Heart left ventricle (tissue), 13 donors: ENCODE results near the gene NPAS2.

Experiments used
- CTCF ChIP-seq, 12 donors: fragments of 200-600 bp; sonication (generic) in 4 of 12; IDR thresholded peaks; one replicate each; pipeline versions ENCODE4 v1.5.0 to v1.8.0; 2018 to 2022; ENCODE audit warnings: antibody characterized with exemption in 12 of 12, mild to moderate bottlenecking in 5 of 12
- POLR2A ChIP-seq, 2 donors: fragments of 450-650 bp; IDR thresholded peaks; one replicate each; pipeline ENCODE4 v1.6.1; 2017; ENCODE audit warnings: antibody characterized with exemption in 2 of 2, mild to moderate bottlenecking in 2 of 2, moderate library complexity in 2 of 2
- donor health status: ischemic (EF 13 %, LVEDD 7.1; RV severe dilation, severe dysfunction).
- donor health status: DM: no; HTN: yes; CAD: no.
- donor health status: DM: no; HTN: no; CAD: no.
- donor health status: ischemic (EF 25% LVEDD 6.9; RV normal size, moderate dysfunction).
- donor health status: ischemic (EF 25% LVEDD 5.7; RV mildly dilated, moderate dysfunction).
- donor health status: ischemic (EF 35%, LVEDD 5.7; RV mildly dilated, moderate dysfunction).
- donor health status: nonischemic (EF 11% LVEDD 7.7; RV severe dilation, severe dysfunction).
- donor health status: DM: yes; HTN: yes; CAD: no.
- donor health status: PGD.
- donor health status: ischemic (EF 29% LVEDD 5.4; RV normal size, mild dysfunction).
- donor health status: nonischemic (EF 23%, LVEDD 6.1; RV moderate dilation, normal function).

- TF ChIP-seq POLR2A (IDR thresholded peaks at IDR 0.05), result no peak
- TF ChIP-seq CTCF (IDR thresholded peaks at IDR 0.05), result no peak
These were observed 37.5 kb upstream of the NPAS2 start for GRCh38 chr2:100782380-100782878.
